Fibroblast of skin of abdomen (primary cell): ENCODE measurements around the gene FOXF1. TPM values are rescaled to one million over a fixed set of nuclear protein-coding genes. Genes with fewer than 3 reads are reported as not detected.

Source experiments
- DNase-seq: peaks from one replicate; pipeline ENCODE4 v3.0.0-alpha.2; 2013
- polyA plus RNA-seq, 2 experiments: library from polyadenylated mRNA; unstranded; fragments of 120-200 nt; gene quantifications; one replicate each; pipeline ENCODE4 v1.2.1, GENCODE V29; 2013; ENCODE audit not compliant: insufficient read length in 2 of 2

Gene FOXF1
- polyA plus RNA-seq (2013, experiment 1 of 2; ENCODE audit: insufficient read length): 8.0 TPM
- 8.3 TPM for polyA plus RNA-seq (2013, experiment 2 of 2; ENCODE audit: insufficient read length)

DNA sequence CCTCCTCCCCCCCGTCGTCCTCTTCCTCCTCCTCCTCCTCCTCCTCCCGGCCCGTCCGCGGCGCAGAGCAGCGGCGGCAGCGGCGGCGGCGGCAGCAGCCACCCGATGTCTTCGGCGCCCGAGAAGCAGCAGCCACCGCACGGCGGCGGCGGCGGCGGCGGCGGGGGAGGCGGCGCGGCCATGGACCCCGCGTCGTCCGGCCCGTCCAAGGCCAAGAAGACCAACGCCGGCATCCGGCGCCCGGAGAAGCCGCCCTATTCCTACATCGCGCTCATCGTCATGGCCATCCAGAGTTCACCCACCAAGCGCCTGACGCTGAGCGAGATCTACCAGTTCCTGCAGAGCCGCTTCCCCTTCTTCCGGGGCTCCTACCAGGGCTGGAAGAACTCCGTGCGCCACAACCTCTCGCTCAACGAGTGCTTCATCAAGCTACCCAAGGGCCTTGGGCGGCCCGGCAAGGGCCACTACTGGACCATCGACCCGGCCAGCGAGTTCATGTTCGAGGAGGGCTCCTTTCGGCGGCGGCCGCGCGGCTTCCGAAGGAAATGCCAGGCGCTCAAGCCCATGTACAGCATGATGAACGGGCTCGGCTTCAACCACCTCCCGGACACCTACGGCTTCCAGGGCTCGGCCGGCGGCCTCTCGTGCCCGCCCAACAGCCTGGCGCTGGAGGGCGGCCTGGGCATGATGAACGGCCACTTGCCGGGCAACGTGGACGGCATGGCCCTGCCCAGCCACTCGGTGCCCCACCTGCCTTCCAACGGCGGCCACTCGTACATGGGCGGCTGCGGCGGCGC, at the start of gene FOXF1:
Gene FOXF1, plus strand, starts transcription at position 63 of the 797 bp plus-strand sequence. Its CDS starts 43 bp downstream, at position 106.
- DNase-seq: peak; percentile 62

DNA sequence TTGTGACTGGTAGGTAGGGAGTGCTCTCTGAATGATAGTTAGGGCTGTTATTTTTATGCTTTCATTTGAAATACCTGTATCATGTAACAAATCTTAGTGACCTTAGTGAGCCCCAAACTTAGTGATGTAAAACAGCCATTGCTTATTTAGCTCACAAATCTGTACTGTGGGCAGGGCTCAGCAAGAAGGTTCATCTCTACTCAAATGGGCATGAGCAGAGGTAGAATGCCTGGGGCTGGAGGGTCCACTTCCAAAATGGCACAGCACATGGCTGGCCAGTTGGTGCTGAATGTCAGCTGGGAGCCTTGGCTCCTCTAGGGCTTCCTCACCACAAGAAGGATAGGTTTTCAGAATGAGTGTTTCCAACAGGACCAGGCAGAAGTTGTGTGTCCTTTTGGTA, 49.3 kb upstream of the FOXF1 start:
- DNase-seq: no peak

DNA sequence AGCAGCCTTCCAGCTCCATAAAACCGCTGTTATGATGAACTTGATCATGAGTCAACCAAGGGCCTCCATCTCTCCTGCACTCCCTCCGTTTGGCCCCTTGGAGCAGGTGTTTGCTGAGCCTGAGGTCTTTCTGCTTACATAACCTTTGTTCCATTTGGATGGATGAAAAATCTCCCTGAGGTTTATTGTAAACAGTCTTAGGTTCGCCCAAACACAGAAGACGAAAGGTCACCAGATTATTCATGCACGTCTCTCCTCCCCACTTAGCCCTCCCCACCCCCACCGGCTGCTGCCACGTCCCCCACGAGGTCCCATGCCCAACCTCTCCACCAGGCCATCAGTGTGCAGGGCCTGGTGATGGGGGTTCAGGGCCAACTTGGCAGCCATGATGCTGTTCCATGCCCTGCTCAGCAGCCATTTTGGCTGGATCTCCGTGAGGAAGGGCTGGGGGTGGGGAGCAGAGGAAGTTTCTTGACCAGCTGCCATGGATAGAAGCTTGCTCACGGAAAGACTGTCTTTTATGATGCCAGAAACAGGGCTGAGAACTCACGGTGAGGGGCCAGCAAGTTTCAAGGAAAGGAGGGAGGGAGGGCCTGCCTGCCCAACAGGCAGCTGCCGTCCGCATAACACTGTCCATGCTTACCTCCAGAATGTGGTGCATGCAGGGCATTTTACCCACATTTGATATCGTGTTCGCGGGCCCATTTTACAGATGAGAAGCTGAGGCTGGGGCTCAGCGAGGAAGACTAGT, 47.8 kb upstream of the FOXF1 start:
- DNase-seq: peak; percentile 40

DNA sequence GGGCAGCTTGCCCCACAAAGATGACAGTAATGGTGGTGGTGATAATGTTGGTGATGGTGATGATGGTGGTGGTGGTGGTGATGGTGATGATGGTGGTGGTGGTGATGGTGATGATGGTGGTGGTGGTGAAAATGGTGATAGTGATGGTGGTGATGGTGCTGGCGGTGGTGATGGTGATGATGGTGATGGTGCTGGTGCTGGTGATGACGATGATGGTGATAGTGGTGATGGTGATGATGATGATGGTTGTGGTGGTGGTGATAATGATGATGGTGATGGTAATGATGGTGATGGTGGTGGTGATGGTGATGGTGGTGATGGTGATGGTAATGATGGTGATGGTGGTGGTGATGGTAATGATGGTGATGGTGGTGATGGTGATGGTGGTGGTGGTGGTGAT, 46.3 kb upstream of the FOXF1 start:
- DNase-seq: no peak

DNA sequence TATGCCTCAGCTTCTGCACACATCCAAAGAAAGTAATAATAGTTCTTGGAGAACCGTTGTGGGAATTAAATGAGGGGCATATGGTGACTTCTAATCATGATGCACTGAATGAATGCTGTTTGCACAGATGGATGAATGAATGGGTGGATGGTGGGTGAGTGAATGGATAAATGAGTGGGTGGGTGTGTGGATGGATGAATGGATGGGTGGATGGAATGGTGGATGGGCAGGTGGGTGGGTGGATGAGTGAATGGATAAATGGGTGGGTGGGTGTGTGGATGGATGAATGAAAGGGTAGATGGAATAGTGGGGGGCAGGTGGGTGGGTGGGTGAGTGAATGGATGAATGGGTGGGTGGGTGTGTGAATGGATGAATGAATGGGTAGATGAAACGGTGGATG, 44.9 kb upstream of the FOXF1 start:
- DNase-seq: no peak

DNA sequence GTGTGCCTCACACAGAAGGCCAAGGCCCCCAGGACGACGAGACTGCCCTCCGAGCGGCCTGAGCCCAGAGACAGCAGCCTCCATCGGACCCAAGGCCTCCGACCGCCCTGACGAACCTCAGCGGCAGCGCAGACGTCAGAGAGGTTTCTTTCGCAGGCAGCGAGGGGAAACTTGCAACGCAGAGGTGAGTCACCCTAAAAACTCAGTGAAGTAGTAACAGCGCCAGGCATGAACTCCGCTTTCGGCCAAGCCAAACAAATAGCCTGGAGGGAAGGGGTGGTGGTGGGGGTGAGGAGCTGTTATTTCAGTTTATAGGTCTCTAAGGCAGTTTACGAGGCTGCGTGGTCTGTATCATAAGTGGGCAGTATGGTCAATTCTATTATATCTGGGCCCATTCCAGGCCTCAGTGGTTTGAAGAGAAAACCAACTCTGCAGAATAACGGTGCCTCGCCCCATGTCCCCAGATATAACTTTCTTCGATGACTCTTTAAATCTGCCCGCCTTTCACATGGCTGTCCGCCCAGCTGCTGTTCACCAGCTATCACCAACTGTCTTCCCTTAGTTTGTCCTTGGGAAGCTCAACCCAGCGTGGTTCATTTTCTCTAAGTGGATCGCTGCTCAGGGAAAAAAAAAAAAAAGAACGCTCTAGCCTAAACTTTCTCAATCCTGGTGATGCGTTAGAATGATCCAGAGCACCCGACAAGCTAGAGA, 43.5 kb upstream of the FOXF1 start:
- no peak for DNase-seq

DNA sequence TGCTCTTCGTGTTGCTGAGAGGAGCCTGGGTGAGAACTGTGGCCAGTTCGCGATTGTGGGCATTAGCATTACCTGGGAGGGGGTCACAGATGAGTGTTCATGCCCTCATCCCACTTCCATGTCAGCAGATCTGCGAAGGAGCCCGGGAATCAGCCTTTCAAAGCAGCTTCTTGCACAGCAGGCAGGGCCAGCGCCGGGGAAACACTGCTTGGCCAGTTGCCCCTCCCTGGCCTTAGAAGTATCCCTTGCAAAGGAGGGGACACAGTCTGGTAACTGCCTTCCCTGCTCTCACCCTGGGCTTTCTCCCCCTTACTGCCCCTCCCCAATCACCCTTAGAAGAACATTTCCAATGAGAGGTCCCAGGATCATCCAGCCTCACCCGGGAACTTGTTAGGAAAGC, 42.8 kb upstream of the FOXF1 start:
- DNase-seq: no peak

DNA sequence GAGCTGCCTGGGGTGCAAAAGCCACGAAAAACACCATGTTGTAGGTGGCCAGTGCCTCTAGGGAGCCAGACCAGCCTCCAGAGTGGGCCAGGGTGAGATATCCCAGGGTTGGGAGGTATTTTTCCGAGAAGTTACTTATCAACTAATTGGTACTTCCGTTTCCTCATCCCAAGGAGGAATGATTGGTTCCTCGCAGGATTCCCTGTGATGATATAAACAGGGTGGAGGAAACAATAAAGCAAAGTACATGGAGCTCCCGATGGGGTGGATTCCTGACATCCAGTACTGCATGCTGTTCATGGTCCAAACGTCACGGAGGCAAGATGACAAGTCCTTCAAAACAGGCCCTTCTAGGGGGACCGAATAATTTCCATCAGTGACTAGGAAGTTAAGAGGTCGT, 39.4 kb upstream of the FOXF1 start:
- DNase-seq: no peak

DNA sequence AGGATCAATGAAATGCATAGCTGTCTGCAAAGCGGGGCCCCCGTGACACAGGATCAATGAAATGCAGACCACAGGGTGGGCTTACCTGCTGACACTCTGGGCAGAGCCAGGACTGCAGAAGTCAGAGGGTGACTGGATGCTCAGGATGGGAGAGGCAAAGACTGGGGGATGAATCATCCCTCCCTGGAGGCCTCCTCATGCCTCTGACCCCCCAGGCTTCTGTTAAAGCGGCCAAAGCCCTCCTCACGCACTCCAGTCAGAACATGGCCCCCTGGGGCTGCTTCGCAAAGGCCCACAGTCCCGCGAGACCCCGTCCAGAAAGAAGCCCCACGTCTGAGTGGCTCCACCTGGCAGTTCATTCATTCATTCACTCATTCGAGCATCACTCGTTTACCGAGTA, 38.4 kb upstream of the FOXF1 start:
- no peak for DNase-seq

DNA sequence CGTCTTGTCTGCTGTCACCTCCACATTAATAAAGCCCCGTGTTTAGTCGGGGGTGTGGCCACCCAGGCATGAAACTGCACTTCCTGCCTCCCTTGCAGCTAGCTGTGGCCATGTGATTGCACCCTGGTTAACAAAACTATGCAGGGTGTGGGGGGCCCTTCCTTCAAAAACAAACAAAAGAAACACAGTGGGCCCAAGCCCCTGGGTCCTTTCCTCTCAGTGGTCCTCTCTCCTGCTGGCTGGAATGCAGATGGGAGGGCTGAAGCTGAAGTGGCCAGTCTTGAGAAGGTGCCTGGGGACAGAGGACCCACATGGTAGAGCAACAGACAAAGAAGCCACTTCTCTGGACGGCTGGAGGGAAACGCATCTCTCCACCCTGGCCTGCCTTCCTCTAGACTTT, 38.0 kb upstream of the FOXF1 start:
- DNase-seq: no peak

DNA sequence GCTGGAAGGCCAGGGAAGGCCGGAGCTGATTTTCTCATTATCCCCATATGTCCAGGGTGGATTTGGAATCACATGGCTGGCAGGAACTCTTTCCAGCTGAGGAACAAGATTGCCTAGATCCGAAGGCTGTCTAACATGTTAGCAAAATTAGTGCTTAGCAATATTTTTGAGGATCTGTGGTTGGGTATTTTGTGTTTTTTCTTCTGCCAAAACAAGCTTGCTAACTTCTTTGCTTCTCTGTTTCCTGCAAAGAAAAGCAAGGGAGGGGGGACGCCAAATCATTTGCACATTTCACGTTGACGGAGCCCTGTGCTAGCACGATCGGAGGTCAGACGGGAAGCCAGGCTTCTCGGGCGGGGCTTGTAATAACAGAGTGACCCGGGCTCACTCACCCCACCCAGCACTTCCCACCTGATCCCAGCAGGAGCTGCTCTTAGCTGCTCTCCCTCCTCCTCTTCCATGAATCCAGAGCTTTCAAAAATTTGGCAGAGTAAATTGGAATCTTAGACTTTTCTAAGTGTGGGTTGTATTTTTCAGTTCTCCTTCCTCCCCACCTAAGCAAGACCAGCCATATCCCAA, 33.3 kb upstream of the FOXF1 start:
- no peak for DNase-seq

DNA sequence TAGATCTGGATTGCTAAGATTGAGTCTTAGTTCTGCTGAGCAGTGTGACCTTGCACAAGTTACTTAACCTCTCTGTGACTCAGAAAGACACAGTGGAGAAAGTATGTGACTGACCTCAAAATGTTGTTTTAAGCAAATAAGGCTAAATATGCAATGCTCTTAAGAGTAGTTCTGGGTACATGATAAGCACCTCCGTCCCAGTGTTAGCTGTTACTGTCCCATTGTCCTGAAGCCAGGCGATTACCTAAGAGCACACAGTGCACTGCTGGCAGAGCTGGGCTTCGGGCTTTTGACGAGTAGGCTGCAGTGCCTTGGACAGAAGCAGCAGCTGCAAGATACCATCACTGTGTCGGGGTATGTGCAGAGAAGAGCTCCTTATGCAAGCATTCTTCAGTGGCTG, 32.7 kb upstream of the FOXF1 start:
- DNase-seq: no peak

DNA sequence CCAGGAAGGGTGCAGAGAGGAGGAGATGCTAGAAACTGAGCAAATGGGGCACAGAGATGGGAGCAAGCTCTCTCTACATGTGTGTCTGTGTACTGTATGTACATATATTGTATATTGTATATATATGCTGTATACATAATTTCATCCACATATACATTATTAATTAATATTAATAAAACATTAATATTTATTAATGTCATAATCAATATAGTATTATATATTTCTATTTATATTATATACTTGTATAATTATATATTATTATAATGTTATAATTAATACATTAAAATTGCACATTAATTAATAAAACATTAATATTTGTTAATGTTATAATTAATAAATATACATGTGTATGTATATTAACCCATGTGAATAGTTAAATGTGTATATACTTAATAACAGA, 31.5 kb upstream of the FOXF1 start:
- DNase-seq: no peak

DNA sequence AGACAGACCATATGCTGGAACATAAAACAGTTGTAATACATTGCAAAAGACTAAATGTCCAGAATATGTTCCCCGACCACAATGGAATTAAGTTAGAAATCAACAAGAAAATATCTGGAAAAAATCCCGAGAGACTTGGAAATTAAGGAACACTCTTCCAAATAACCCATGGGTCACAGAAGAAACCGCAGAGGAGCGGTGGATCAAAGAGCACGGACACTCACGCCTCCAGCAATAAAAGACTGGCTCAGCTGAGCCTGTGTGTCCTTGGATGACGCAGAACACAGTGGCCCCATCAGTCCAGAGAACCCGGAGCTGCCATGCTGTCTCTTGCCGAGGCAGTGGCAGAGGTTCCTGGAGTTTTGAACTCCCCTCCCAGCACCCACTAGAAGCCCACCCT, 30.9 kb upstream of the FOXF1 start:
- no peak for DNase-seq

DNA sequence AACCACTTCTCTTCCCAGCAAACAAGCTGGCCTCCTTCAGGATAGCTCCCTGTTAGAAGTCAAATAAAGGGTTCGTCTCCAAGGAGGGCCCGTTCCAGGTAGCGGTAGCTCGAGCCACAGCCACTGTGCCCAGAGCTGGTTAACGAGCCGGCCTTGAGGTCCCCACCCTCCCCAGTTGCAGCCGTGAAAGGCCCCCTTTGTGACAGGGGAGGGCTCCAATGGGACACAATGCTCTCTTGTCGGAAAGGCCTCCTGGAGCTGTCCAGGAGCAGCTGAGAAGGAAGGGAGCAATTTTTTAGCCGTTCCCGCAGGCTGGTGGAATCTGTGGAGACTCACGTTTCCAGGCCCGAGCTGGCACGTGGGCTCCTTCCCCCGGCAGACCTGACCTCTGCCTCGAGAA, 29.9 kb upstream of the FOXF1 start:
- DNase-seq: no peak

DNA sequence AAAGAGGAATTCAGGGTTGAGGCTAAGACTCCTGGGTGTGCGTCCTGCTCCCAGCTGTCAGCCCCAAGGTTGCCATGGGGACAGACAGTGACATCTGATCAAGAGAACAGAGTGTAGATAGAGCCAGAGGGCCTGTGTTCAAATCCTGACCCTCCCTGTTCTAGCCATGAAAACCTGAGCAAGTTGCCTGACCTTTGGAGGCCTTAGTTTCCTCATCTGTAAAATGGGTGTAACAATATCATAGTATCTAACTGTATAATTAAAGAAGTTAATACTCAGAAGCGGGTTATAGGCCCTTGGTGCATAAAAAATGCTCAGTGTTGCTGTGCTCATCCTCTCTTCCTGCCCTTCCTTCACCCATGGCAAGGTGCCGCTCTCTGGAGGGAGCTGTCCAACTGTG, 28.7 kb upstream of the FOXF1 start:
- no peak for DNase-seq

DNA sequence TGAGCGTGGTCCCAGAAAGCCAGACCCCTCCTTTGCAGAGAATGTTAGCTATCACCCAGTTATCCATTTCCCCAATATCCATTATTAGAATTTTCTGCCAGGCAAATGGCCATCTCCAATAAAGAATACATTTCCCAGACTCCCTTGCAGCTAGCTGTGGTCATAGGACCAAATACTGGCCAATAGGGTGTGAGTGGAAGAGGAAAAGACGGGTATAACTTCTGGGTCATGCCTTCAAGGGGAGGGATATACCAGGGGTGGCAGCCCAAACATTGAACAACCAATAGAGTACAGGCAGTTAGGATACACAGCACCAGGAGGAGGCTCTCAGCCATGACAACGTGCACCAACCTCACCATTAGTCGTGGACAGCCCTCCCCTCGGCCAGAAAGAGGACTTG, 26.1 kb upstream of the FOXF1 start:
- DNase-seq: no peak

DNA sequence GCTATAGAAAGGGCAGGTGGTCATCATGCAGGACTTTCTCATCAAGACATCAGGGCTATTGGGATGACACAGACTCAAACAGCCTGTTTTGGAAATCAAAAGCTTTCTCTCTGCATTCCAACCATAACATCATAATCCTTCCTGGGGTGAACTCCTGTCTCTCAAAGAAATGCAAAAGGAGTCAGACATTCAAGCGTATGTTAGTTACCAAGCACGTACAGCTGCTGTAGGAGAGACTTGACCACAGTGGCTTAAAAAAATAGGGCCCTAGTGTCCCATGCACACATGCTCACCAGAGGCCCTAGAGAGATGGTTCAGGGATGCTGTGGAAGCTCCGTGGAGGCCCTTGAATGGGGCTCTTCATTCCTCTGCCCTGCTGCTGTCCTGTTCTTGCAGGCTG, 24.6 kb upstream of the FOXF1 start:
- no peak for DNase-seq

DNA sequence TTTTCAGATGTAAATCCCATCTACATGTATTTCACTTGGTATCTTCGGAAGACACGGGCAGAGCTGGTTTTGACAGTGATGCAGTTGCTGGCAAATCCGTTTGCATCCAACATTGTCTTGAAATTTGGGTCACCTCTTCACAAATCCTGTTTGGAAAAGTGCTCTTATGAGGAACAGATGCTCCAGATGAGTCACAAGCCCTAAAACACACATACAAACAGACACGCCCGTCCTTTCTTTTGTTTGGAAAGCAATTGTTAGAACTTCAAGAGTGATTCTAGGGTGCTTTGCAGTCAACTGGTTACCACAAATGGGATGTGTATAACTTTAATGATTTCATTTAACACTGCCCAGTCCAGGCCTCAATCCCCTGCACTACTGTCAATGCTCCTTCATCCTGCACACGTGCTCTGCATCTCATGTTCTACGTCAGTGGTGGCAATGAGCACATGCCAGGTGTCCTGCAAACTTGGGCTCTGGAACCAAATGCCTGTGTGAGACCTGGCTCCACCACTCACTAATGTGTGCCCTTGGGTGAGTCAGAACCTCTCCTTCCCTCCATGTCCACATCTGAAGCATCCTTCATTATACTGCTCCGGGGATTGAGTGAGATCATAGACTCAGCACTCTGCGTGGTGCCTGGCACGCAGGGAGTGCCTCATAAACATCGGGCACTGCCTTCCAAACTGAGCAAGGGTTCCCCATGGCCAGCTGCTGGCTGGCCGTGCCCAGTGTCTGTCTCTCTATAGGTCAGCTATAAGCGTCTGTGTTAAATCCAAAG, 19.3 kb upstream of the FOXF1 start:
- no peak for DNase-seq

DNA sequence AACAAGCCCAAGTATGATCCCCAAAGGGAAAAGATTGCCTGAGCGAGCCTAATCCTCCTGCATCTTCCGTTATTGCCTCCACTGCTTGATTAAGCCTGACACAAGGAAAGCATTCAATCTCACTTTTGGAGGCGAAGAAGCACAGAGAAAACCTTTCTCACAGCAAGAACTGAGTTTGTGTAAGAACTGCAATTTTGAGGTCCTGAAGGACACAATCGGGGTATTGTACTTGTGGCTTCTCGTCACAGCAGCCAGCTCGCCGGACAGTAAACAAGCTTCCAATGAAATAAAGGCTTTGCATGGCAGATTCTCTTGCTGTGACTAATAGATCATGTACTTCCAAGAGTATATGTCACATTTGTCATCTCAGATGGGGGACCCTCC, 18.7 kb upstream of the FOXF1 start:
- DNase-seq: no peak

DNA sequence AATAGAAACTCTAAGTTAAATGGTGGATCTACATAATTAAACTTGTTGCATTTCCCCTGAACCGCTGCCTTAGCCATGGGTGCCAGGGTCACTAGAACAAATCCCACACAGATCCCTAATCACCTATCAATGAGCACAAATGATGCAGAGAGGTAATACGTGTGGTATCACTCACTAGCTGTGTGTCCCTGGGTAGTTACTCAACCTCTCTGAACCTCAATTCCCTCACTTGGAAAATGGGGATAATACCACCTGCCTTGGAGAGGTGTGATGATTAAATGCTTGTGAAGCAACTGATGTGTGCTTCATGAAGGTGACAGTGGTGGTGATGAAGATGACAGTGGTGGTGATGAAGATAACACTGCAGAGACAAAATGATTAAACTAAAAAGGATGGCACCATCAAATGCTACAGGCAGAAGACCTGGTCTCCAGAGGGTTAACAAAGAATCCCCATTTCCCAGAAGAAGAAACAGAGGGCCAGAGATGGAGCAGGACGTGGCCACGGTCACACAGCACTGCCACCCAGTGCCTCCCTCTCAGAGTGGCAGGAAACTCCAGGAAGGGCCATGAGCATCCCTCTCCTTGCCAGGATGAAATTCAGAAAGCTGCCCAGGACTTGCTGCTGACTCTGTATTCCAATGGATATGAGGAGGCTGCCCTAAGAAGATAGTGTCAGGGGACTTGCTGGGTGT, 17.9 kb upstream of the FOXF1 start:
- no peak for DNase-seq
